ENCODE measurements around the gene FBXL4. TPM values are rescaled to one million over a fixed set of nuclear protein-coding genes. Genes with fewer than 3 reads are reported as not detected.

The FBXL4 gene
- total and polyA plus RNA-seq, 10 of the 15 experiments (the other 5 are each of a cell fraction or from before 2014, with no cell fraction given) = 2.9 to 16.9 (median 7.2) TPM

DNA sequence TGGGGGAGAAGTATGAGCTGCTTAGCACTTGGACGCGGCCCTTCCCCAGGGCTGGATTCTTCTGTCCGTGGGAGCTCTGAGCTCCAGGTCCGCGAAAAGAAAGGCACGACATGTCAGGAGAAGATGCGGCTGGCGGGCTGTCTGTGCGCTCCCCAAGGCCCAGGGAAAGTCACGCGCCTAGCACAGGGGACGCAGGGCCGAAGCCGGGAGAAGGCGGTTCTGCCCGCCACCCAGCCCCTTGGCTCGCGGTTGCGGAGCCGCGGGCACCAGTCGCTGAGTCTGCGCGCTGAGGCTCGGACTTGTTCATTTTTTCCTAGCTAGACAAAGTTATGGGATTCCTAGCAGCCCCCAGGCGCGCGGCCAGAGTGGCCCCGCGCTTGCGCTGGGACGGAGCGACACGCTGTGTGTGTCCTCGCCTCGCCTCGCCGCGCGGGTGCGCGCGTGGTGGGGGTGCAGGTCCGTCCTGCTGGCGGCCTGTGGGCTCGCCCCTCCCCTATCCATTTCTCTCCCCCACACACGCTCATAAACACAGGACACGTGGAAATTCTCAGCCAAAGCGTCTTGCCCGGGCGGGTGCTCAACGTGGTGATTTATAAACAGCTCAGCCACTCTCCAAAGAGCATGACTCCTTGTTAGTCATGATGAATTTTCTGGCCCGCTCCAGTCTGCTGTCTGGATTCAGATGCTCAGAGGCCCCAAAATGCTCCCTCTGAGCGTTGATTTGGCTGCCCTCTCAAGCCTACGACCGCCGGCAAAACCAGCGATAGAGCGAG, 115.3 kb downstream of the FBXL4 start:
- ATAC-seq (no peak), FAIRE-seq (no peak), DNase-seq (ENCODE audit: low read depth, low spot score) (no peak)
- H3K79me2 ChIP-seq (ENCODE audit: control insufficient read depth, insufficient read depth, low read length) = no peaks in the 10 kb centered on the region
- ChIA-PET POLR2A (no interaction called here), SMC1A (ENCODE audit: uncharacterized antibody, unreplicated experiment) (no interaction called here), RAD21 (ENCODE audit: unreplicated experiment) (no interaction called here), CTCF (no interaction called here)
- H3K9me3 ChIP-seq (replicated peaks; ENCODE audit: control insufficient read depth, insufficient read depth, low read length) = no peaks in the 10 kb centered on the region; the same call in 2 of the 3 replicates
- 54% methylated on average over 54 of the region's 59 CpGs for WGBS (ENCODE audit: insufficient coverage, insufficient replicate concordance, low lambda C conversion rate, missing lambda C conversion rate)
- in situ Hi-C loops (cut with MboI) = no loop called here
- no peak overlapping the region for H3K4me2 ChIP-seq (ENCODE audit: control insufficient read depth, insufficient read depth)
- no peak for TF ChIP-seq TARDBP (IDR thresholded peaks at IDR 0.05; ENCODE audit: borderline replicate concordance)
- no peak for TF ChIP-seq ZNF274 (IDR thresholded peaks at IDR 0.05; ENCODE audit: insufficient read depth, insufficient read length)
- TF ChIP-seq HDAC2 (IDR thresholded peaks at IDR 0.05) = no peak
- no peak for TF ChIP-seq WRNIP1 (IDR thresholded peaks at IDR 0.05; ENCODE audit: borderline replicate concordance, low read depth, low read length)
- TF ChIP-seq SUPT20H (IDR thresholded peaks at IDR 0.05; ENCODE audit: borderline replicate concordance, control insufficient read depth, low read depth, low read length) = no peak
- TF ChIP-seq SUZ12 (IDR thresholded peaks at IDR 0.05; ENCODE audit: unreplicated experiment) = peak; percentile 35
- H3K4me1 ChIP-seq (ENCODE audit: control insufficient read depth, insufficient read depth, low read length) = no peaks in the 10 kb centered on the region
- H3K9ac ChIP-seq (ENCODE audit: control insufficient read depth, insufficient read depth, low read length) = no peak overlapping the region
- no peak overlapping the region for H3K27ac ChIP-seq (ENCODE audit: control insufficient read depth, insufficient read depth)
- H2AFZ ChIP-seq (ENCODE audit: control insufficient read depth, low read depth, low read length) = no peak overlapping the region
- H4K20me1 ChIP-seq (ENCODE audit: control insufficient read depth, insufficient read depth) = no peaks in the 10 kb centered on the region
- H3K27me3 ChIP-seq (replicated peaks in 1 of 2; ENCODE audit: control insufficient read depth in 2 of 2, insufficient read depth in 2 of 2, low read length in 1 of 2) = peaks cover 20 to 47% of the 10 kb centered on the region in 2 experiments
- intact Hi-C loops (cut with micrococcal nuclease; ENCODE audit: unreplicated experiment) = no loop called here
- no peak overlapping the region for H3K4me3 ChIP-seq
- H3K36me3 ChIP-seq (ENCODE audit: control insufficient read depth in 2 of 2, insufficient read depth in 2 of 2, low read length in 1 of 2) = no peaks in the 10 kb centered on the region
- BruUV-seq (replicated peaks) = no TSS peak

DNA sequence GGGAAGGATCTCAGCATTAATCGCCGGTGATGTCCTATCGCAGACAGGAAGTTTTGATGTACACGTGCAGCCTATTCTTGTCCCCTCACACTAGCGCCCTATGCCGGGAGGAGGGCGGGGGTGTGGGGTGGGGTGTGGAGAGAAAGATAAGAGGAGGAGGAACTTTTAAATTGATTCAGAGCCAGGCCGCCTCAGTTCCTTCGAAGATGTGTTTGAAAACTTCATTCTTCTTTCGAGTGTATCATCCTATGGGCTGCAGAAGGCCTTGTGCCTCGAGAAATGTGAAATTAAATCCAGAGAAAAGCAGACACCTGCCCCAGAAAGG, 115.8 kb downstream of the FBXL4 start:
- Histone ChIP-seq H3K79me2 (ENCODE audit: control insufficient read depth, insufficient read depth, low read length) (no peaks in the 10 kb centered on the region), H3K27me3 (replicated peaks in 1 of 2; ENCODE audit: control insufficient read depth in 2 of 2, insufficient read depth in 2 of 2, low read length in 1 of 2) (peaks cover 21 to 47% of the 10 kb centered on the region in 2 experiments), H3K9ac (ENCODE audit: control insufficient read depth, insufficient read depth, low read length) (no peak overlapping the region), H3K4me3 (no peak overlapping the region), H3K4me1 (ENCODE audit: control insufficient read depth, insufficient read depth, low read length) (no peaks in the 10 kb centered on the region), H3K36me3 (ENCODE audit: control insufficient read depth in 2 of 2, insufficient read depth in 2 of 2, low read length in 1 of 2) (no peaks in the 10 kb centered on the region), H4K20me1 (ENCODE audit: control insufficient read depth, insufficient read depth) (no peaks in the 10 kb centered on the region), H2AFZ (ENCODE audit: control insufficient read depth, low read depth, low read length) (no peak overlapping the region), H3K27ac (ENCODE audit: control insufficient read depth, insufficient read depth) (no peak overlapping the region), H3K4me2 (ENCODE audit: control insufficient read depth, insufficient read depth) (no peak overlapping the region), H3K9me3 (replicated peaks; ENCODE audit: control insufficient read depth, insufficient read depth, low read length) (no peaks in the 10 kb centered on the region; the same call in 2 of the 3 replicates)
- DNase-seq (ENCODE audit: low read depth, low spot score) (no peak), ATAC-seq (no peak), FAIRE-seq (no peak)
- BruUV-seq (replicated peaks) = no TSS peak
- ChIA-PET RAD21 (ENCODE audit: unreplicated experiment) (no interaction called here), CTCF (no interaction called here), SMC1A (ENCODE audit: uncharacterized antibody, unreplicated experiment) (no interaction called here), POLR2A (no interaction called here)
- 26% methylated on average over 10 of the region's 11 CpGs for WGBS (ENCODE audit: insufficient coverage, insufficient replicate concordance, low lambda C conversion rate, missing lambda C conversion rate)
- in situ Hi-C loops (cut with MboI) = no loop called here
- intact Hi-C loops (cut with micrococcal nuclease; ENCODE audit: unreplicated experiment) = no loop called here
- TF ChIP-seq, protein P1, sequence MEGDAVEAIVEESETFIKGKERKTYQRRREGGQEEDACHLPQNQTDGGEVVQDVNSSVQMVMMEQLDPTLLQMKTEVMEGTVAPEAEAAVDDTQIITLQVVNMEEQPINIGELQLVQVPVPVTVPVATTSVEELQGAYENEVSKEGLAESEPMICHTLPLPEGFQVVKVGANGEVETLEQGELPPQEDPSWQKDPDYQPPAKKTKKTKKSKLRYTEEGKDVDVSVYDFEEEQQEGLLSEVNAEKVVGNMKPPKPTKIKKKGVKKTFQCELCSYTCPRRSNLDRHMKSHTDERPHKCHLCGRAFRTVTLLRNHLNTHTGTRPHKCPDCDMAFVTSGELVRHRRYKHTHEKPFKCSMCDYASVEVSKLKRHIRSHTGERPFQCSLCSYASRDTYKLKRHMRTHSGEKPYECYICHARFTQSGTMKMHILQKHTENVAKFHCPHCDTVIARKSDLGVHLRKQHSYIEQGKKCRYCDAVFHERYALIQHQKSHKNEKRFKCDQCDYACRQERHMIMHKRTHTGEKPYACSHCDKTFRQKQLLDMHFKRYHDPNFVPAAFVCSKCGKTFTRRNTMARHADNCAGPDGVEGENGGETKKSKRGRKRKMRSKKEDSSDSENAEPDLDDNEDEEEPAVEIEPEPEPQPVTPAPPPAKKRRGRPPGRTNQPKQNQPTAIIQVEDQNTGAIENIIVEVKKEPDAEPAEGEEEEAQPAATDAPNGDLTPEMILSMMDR (IDR thresholded peaks at IDR 0.05 in 2 of 3, conservative IDR thresholded peaks at IDR 0.05 in 1 of 3; ENCODE audit: control insufficient read depth in 2 of 3, extremely low read depth in 1 of 3, insufficient read depth in 1 of 3, low read depth in 3 of 3, low read length in 3 of 3) = no peak
- TF ChIP-seq YY1 (IDR thresholded peaks at IDR 0.05; ENCODE audit: low read depth, low read length) = no peak
- no peak for TF ChIP-seq IKZF1 (conservative IDR thresholded peaks at IDR 0.05)
- no peak for TF ChIP-seq SMARCA5 (IDR thresholded peaks at IDR 0.05)
- no peak for TF ChIP-seq SIN3A (IDR thresholded peaks at IDR 0.05; ENCODE audit: low read depth, low read length)
- TF ChIP-seq, protein P2, sequence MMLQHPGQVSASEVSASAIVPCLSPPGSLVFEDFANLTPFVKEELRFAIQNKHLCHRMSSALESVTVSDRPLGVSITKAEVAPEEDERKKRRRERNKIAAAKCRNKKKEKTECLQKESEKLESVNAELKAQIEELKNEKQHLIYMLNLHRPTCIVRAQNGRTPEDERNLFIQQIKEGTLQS (IDR thresholded peaks at IDR 0.05; ENCODE audit: borderline replicate concordance, extremely low read depth, low read depth, low read length) = no peak
- TF ChIP-seq, protein P3, sequence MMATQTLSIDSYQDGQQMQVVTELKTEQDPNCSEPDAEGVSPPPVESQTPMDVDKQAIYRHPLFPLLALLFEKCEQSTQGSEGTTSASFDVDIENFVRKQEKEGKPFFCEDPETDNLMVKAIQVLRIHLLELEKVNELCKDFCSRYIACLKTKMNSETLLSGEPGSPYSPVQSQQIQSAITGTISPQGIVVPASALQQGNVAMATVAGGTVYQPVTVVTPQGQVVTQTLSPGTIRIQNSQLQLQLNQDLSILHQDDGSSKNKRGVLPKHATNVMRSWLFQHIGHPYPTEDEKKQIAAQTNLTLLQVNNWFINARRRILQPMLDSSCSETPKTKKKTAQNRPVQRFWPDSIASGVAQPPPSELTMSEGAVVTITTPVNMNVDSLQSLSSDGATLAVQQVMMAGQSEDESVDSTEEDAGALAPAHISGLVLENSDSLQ (IDR thresholded peaks at IDR 0.05) = no peak
- no peak for TF ChIP-seq EGR1 (IDR thresholded peaks at IDR 0.05; ENCODE audit: borderline replicate concordance in 1 of 2, low read depth in 2 of 2, low read length in 2 of 2)
- TF ChIP-seq MYC (IDR thresholded peaks at IDR 0.05; ENCODE audit: insufficient read depth, insufficient read length, insufficient replicate concordance, low read length, severe bottlenecking) = no peak
